ENCODE measurements around the gene ARHGAP6. TPM values are rescaled to one million over a fixed set of nuclear protein-coding genes. Genes with fewer than 3 reads are reported as not detected.

The ARHGAP6 gene
- total RNA-seq, 4 donors from 2014 or later = 0.64 to 9.5 (median 2.3) TPM

- H3K27ac ChIP-seq = no peak overlapping the region
- TF ChIP-seq POLR2A (IDR thresholded peaks at IDR 0.05) = no peak
- TF ChIP-seq CTCF (IDR thresholded peaks at IDR 0.05) = no peak
- H3K4me1 ChIP-seq = peaks cover 0 to 3% (median 0%) of the 10 kb centered on the region in 3 donors
- no peaks in the 10 kb centered on the region for H3K9me3 ChIP-seq
- no peak for DNase-seq
- H3K27me3 ChIP-seq = no peaks in the 10 kb centered on the region
- intact Hi-C loops (cut with DNase I) = no loop called here
- no peak overlapping the region for H3K4me3 ChIP-seq
- 25 to 49% methylated on average over 2 to 3 of the region's 3 CpGs for WGBS, 2 donors
- H3K36me3 ChIP-seq = no peaks in the 10 kb centered on the region
Observed at GRCh38 chrX:11403631-11404030, 262.1 kb downstream of the ARHGAP6 start.

DNA sequence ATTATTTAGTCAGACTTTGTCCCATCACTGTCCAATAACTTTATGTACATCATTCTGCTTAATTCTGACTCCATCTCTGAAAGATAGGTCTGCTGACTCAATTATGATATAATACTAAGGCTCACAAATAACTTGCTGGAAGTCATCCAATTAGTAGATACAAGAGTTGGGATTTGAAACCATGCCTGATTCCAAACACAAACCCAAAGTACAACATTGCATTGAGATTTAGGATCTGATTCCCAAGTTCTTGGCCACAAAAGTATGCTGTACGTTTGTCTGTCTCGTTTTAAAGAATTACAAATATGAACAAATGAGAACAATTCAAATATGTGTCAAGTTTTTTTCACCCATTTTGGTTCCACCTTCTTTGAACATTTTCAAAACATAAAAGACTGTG is 263.8 kb downstream of the ARHGAP6 start:
- WGBS, 2 donors = 3 to 48% methylated on average over 2 of the region's 2 CpGs
- Histone ChIP-seq H3K9me3 (no peaks in the 10 kb centered on the region), H3K4me1 (peaks cover 0 to 8% (median 0%) of the 10 kb centered on the region in 3 donors), H3K27me3 (no peaks in the 10 kb centered on the region), H3K27ac (no peak overlapping the region), H3K4me3 (no peak overlapping the region), H3K36me3 (no peaks in the 10 kb centered on the region)
- DNase-seq = no peak
- TF ChIP-seq CTCF (IDR thresholded peaks at IDR 0.05) = no peak
- TF ChIP-seq POLR2A (IDR thresholded peaks at IDR 0.05) = no peak
- intact Hi-C loops (cut with DNase I) = no loop called here

DNA sequence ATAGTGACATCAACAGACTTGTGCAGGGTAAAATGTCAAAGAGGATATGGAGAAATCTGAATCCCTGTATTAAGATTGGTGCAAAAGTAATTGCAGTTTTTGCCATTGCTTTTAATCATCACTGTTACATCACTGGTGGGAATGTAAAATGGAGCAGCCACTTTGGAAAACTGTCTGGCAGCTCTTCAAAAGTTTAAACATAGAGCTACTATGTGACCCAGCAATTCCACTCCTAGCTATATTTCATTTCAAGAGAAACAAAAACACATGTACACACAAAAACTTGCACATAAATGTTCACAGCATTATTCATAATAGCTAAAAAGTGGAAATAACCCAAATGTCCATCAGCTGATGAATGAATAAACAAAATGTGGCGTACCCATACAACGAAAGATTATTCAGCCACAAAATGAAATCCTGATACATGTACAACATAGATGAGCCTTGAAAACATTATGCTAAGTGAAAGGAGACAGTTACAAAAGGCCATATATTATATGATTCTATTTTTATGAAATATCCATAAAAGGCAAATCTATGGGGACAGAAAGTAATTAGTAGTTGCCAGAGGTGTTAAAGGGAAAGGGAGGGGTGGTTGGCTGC is 266.1 kb downstream of the ARHGAP6 start:
- H3K4me1 ChIP-seq = peaks cover 0 to 8% (median 0%) of the 10 kb centered on the region in 3 donors
- H3K27me3 ChIP-seq = no peaks in the 10 kb centered on the region
- TF ChIP-seq CTCF (IDR thresholded peaks at IDR 0.05) (no peak), POLR2A (IDR thresholded peaks at IDR 0.05) (no peak)
- no peaks in the 10 kb centered on the region for H3K9me3 ChIP-seq
- H3K4me3 ChIP-seq = no peak overlapping the region
- no peak overlapping the region for H3K27ac ChIP-seq
- no peak for DNase-seq
- H3K36me3 ChIP-seq = no peaks in the 10 kb centered on the region
- WGBS, 2 donors = 77 to 81% methylated on average over 2 of the region's 2 CpGs
- intact Hi-C loops (cut with DNase I) = no loop called here

- Histone ChIP-seq H3K27ac (no peak overlapping the region), H3K4me3 (no peak overlapping the region), H3K27me3 (no peaks in the 10 kb centered on the region), H3K4me1 (peaks cover 0 to 8% (median 0%) of the 10 kb centered on the region in 3 donors), H3K36me3 (no peaks in the 10 kb centered on the region), H3K9me3 (no peaks in the 10 kb centered on the region)
- TF ChIP-seq POLR2A (IDR thresholded peaks at IDR 0.05) = no peak
- TF ChIP-seq CTCF (IDR thresholded peaks at IDR 0.05) = no peak
- intact Hi-C loops (cut with DNase I) = no loop called here
- no peak for DNase-seq
- WGBS, 2 donors = 13 to 25% methylated on average over 1 of the region's 1 CpG
Observed at GRCh38 chrX:11398785-11399184, 266.9 kb downstream of the ARHGAP6 start.

DNA sequence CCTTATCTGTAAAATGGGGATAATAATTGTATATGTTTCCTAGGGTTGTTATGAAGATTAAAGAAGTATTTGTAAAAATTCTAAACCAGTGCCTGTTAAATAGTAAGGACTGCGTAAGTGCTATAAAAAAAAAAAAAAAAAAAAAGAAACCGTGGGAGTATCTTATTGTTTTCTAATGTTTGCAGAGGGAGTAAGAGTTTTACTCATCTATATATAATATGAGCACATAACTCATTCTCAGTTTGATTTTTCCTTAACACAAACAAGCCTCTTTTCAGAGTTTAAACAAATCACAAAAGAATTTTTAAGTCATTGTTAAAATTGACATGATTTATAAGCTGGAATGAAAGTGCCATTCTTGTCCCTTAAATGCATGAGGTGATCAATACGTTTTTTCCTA is 267.6 kb downstream of the ARHGAP6 start:
- WGBS, 2 donors = 42 to 47% methylated on average over 3 of the region's 3 CpGs
- TF ChIP-seq POLR2A (IDR thresholded peaks at IDR 0.05) (no peak), CTCF (IDR thresholded peaks at IDR 0.05) (no peak)
- DNase-seq = no peak
- Histone ChIP-seq H3K27ac (no peak overlapping the region), H3K36me3 (no peaks in the 10 kb centered on the region), H3K27me3 (no peaks in the 10 kb centered on the region), H3K4me3 (no peak overlapping the region), H3K9me3 (no peaks in the 10 kb centered on the region), H3K4me1 (peaks cover 0 to 8% (median 0%) of the 10 kb centered on the region in 3 donors)
- intact Hi-C loops (cut with DNase I) = no loop called here
